ENCODE measurements around the gene WARS2.
"Not testable (repeated sequence)": the region's sequence is repeated elsewhere in the genome, so short reads cannot be mapped to it uniquely, and the experiment has no call there.

The WARS2 gene

DNA sequence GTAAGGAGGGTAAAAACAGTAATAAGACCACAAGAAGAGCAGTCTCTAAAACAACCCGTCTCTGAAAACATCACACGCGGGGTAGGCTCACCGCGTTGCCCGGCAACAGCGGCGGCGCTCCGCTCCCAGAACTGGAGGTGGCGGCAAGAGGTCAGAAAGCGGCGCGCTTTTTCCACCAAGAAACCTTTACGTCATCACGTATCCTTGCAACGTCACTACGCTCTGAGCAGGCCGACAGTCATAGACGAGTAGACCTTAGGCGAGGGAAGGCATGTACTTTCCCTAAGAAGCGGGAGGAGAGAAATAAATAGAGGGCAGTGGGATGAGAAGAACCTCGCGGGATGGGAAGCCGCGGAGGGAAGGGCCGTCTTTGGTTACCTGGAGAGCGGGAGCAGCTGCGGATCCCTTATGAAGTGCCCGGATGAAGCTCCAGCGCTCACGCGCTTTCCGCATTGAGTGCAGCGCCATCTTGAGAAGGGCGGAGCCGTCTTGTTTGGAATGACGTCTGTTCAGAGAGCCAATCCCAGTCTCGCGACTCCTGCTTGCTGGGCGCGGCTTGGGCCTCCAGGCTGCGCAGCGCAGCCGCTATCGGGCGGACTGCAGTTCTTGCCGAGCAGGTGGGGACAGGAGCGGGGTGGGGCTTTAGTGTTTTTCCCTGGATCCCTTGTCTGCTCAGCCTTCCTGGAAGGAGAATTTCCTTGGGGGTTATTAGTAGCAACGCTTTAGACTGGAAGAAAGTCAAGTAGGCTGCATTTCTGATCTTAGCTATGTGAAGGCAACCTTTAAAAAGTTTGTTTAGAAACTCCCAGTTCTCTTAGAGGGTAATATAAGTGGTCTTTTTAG is at the start of gene WARS2:
Gene WARS2, minus strand, starts transcription at position 477 of the 843 bp plus-strand sequence. Its CDS starts 9 bp downstream, at position 468.
- DNase-seq = peak; percentile 79 to 89

DNA sequence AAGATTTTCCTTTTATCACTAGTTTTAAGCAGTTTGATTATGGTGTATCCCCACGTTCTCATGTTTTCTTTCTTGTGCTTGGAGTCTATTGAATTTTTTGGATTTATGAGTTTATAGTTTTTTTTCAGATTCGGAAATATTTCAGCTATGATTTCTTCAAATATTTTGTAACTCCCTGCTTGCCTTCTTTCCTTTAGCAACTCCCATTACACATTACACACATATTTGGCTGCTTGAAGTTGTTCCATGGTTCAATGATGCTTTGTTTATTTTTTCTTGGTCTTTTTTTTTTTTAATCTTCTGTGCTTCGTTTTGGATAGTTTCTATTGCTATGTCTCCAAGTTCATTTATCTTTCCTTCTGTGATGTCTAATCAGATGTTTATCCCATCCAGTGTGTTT is 48.5 kb upstream of the WARS2 start:
- no peak for DNase-seq

DNA sequence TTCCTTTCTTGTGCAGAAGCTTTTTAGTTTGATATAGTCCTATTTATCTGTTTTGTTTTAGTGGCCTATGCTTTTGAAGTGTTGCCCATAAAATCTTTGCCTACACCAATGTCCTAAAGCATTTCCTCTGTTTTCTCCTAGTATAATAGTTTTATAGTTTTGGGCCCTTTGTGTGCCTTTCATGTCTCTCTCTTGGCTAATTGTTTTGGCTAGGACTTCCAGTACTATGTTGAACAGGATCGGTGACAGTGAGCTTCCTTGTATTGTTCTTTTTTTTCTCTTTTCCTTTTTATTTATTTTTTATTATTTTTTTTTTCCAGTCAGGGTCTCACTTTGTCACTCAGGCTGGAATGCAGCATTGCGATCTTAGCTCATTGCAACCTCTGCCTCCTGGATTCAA is 47.0 kb upstream of the WARS2 start:
- DNase-seq = no peak

DNA sequence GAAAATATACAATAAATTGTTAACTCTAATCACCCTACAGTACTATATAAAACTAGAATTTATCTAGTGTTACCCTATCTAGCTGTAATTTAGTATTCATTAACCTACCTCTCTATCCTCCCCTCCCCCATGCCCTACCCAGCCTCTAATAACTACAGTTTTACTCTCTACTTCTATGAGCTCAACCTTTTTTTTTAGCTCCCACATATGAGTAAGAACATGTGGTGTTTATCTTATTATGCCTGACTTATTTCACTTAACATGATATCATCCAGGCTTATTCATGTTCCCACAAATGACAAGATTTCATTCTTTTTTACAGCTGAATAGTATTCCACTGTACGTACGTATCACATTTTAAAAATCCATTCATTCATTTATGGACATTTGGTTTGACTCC is 46.0 kb upstream of the WARS2 start:
- DNase-seq = no peak

DNA sequence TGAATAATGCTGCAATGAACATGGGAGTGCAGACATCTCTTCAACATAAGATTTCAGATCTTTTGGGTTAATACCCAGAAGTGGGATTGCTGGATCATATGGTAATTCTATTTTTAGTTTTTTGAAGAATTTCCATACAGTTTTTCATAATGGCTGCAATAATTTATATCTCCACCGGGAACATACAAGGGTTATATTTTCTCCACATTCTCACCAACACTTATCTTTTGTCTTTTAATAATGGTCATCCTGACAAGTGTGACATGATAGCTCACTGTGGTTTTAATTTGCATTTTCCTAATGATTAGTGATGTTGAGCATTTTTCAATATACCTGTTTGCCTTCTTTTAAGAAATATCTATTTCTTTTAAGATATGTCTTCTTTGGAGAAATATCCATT is 44.5 kb upstream of the WARS2 start:
- DNase-seq = no peak

DNA sequence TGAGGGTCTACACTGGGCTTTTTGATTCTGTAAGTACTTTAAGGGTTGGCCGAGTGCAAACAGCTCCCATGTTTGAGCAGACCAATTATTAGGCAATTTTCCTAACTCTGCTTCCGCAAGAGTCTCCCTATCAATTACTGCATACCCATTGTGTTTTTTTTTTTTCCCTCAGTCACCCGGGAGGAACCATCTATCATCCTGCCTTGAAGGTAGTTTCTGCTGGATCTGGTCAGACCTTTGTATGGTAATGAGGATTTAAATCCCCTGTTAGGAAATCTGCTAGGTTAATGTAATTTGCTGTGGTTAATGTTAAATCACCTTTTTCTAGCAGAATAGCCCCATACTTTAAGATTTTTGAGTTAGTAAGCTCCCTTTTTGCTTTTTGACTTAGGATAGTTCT is 40.8 kb upstream of the WARS2 start:
- no peak for DNase-seq

DNA sequence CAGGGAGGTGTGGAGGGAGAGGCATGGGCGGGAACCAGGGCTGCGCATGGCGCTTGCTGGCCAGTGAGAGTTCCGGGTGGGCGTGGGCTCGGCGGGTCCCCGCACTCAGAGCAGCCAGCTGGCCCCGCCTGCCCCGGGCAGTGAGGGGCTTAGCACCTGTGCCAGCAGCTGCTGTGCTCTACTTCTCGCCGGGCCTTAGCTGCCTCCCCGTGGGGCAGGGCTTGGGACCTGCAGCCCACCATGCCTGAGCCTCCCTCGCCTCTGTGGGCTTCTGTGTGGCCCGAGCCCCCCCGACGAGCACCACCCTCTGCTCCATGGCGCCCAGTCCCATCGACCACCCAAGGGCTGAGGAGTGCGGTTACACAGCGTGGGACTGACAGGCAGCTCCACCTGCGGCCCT is 38.6 kb upstream of the WARS2 start:
- DNase-seq = no peak

DNA sequence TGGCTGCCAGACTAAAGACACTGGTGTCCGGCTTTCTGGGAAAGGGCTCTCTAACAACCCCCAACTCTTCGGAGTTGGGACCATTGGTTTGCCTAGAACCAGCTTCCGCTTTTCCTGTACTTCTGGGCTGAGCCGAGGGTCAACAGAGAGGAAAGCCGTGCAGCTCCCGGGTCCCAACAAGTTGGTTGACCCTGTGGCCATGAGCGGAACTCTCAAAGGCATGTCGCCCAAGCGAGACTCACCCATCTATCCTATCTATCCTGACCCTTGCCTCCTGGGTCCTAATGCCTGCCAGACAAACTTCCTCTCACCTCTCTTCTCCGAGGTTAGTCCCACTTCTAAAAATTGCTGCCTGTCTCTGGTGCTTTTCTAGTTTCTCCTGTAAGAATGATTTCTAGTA is 32.5 kb upstream of the WARS2 start:
- not testable (repeated sequence) for DNase-seq

DNA sequence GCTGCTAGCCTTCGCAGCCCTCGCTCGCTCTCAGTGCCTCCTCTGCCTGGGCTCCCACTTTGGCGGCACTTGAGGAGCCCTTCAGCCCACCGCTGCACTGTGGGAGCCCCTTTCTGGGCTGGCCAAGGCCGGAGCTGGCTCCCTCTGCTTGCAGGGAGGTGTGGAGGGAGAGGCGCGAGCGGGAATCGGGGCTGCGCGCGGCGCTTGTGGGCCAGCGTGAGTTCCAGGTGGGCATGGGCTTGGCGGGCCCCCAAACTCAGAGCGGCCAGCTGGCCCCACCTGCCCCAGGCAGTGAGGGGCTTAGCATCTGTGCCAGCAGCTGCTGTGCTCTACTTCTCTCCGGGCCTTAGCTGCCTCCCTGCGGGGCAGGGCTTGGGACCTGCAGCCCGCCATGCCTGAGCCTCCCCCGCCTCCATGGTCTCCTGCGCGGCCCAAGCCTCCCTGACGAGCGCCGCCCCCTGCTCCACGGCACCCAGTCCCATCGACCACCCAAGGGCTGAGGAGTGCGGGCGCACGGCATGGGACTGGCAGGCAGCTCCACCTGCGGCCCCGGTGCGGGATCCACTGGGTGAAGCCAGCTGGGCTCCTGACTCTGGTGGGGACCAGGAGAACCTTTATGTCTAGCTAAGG is 31.0 kb upstream of the WARS2 start:
- not testable (repeated sequence) for DNase-seq

DNA sequence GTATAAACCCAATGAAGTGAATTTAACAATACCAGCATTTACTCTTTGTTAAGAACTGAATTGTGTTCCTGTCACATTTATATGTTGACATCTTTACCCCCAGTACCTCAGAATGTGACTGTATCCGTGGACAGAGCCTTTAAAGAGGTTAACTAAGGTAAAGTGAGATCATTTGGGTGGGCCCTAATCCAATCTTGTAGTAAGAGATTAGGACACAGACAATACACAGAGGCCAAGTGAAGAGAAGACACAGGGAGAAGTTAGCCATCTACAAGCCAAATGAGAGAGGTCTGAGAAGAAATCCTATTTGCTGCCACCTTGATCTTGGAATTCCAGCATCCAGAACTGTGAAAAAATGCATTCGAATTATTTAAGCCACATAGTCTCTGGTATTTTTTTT is 22.9 kb upstream of the WARS2 start:
- DNase-seq = no peak

DNA sequence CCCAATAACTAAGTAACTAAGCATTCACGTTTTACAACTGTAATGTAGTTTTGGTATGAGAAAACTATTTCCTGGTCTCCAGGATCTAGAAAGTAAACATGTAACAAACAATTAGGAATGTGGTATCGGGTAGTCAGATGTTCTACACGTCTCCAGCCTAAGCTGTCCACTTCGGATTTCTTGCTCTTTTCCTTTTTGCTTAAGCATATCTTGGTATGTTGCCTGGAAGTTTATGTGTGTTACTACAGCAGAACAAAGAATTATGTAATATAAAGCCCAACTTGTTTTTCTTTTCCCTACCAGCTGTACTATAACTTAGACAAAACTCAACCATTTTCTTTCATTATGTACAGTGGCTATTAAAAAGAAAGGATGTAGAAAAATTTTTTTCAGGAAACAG is 20.4 kb upstream of the WARS2 start:
- no peak for DNase-seq

DNA sequence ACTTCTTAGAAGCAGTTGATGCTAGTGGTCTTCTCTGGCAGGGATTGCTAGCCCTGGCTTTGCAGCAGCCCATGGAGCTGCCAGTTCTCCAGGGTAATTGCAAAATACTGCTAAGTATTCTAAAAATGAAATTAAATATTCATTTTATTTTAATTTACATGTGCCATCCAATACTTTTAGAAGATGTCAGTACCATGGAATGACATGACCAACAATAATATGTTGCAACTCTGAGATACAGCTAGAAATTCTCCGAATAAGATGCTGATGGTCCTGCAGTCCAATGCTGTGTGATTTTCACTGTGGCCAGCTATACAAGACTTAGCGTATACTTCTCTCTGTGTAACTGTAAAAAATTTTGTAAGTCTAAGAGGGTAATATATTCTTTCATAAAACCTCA is 20.0 kb upstream of the WARS2 start:
- DNase-seq = no peak

DNA sequence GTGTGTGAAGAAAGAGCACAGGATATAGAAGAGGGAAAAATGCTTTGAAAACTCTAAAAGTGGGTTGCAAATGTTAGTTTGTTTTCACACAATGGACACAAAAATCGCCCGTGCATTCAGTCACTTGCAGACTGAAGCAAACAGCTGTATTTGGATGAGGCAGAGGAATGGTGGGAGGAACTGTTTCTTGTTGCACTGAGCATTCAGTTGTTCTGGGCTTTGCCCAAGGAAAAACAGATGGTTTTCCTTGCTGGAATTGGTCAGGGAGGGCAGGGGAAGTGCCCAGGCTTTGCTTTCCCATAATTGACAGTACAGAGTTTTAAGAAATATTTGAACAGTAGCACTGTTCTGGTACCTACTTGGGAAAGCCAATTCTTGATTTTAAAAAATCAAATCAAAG is 19.5 kb upstream of the WARS2 start:
- no peak for DNase-seq

DNA sequence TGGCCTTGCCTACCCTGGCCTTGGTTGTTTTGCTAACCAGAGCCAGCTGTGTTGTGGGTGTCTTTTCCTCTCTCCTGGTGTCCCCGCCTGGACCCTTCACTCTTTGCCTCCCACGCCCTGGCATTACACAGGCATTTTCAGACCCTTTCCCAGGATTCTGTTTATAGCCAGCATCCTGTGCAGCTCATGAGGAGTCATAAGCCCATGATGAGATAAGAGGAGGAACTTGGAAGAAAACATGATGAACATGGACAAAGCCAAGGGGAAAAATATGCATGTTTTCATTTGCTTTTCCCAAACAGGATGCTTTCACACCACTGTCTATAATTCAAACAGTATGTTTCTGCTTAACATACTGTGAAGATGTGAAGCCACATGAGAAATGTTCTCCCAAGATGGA is 18.7 kb upstream of the WARS2 start:
- no peak for DNase-seq

DNA sequence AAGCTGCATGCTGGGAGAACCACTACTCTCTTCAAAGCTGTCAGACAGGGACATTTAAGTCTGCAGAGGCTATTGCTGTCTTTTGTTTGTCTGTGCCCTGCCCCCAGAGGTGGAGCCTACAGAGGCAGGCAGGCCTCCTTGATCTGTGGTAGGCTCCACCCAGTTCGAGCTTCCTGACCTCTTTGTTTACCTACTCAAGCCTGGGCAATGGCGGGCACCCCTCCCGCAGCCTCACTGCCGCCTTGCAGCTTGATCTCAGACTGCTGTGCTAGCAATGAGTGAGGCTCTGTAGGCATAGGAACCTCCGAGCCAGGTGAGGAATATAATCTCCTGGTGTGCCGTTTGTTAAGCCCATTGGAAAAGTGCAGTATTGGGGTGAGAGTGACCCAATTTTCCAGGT is 16.3 kb upstream of the WARS2 start:
- DNase-seq = not testable (repeated sequence)

DNA sequence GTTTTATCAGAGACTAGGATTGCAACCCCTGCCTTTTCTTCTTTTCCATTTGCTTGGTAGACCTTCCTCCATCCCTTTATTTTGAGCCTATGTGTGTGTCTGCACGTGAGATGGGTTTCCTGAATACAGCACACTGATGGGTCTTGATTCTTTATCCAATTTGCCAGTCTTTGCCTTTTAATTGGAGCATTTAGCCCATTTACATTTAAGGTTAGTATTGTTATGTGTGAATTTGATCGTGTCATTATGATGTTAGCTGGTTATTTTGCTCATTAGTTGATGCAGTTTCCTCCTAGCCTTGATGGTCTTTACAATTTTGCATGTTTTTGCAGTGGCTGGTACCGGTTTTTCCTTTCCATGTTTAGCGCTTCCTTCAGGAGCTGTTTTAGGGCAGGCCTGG is 14.6 kb upstream of the WARS2 start:
- DNase-seq = not testable (repeated sequence)

DNA sequence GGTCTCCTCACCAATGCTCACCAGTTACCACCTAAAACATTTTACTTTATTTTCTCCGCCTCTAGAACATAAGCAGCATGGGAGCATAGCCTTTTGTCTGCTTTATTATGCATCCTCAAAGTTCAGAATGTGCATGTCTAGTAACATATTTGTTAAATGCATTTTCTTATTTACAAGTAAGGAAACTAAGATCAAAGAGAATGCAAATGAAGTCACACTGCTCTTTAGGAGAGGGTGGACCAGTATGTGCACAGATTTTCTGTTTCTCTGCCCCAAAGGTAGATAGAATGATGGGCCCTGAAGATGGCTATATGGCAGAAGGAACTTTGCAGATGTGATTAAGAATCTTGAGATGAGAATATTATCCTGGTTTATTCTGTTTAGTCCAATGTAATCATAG is 9.7 kb upstream of the WARS2 start:
- no peak for DNase-seq

DNA sequence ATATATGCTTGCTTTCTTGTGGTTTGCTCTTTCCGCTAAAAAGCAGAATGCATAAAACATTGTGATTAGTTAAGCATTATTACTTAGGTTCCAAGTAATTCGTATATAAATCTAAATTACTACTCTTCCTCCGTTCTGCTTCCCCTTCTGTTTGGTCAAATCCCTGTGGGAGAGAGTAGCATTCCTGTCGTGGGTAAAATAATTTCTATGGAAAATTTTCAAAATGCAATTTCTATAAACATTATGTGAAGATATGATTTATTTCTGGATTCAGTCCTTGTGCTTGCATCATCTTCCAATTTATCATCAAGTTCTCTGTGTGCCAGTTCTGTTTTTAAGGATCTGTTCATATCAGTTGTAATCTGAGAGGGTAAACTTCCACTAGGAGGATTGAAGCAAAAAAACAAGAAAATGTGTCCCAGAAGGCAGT is 7.2 kb upstream of the WARS2 start:
- DNase-seq = no peak

DNA sequence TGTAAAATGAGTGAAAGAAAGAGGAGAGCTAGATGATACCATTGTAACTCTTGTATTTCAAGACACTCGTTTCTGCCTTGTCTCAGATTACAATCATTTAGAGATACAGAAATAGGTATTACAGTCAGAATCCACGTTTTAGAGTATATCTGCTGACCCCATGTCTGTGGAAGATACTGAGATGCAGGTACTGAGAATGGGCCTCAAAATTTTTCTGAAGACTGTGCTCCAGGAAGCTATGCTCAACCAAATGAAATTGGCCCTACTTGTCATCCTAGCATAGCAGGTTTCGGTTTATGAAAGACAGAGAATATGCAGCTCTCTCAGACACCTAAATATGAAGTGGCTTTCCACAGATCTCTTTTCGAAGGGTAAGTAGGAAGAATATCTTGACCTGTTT is 6.0 kb upstream of the WARS2 start:
- no peak for DNase-seq

DNA sequence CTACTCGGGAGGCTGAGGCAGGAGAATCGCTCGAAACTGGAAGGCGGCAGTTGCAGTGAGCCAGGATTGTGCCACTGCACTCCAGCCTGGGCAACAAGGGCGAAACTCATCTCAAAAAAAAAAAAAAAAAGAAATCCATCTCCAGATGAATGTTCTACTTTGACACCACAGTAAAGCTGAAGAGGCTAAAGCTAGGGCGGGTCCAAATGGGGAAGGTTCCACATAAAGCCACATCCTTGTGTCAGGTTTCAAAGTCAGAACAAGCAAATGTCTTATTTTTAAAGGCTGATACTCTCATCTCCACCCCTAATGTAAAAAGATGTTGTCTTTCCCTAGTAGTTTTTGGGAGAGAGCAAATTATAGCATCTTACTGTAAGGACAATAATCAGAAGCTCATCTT is 4.4 kb upstream of the WARS2 start:
- DNase-seq = no peak

DNA sequence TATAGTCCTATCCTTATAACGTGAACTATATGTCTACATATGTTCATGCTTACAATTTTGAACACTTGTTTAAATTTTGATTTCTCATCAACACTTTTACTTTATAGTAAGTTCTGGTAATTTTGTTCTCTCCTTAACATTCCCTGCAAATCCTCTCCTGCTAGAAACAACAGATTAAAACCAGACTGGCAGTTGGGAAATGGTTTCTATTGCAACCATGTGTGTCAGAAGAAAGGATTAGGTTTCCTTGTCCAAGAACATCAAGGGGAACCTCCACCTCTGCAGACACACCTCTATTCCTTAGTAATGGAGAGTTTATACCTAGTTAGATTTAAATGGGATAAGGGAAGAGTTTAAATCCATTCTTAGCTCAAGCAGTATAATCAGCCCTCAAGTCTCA is 3.3 kb upstream of the WARS2 start:
- DNase-seq = no peak

DNA sequence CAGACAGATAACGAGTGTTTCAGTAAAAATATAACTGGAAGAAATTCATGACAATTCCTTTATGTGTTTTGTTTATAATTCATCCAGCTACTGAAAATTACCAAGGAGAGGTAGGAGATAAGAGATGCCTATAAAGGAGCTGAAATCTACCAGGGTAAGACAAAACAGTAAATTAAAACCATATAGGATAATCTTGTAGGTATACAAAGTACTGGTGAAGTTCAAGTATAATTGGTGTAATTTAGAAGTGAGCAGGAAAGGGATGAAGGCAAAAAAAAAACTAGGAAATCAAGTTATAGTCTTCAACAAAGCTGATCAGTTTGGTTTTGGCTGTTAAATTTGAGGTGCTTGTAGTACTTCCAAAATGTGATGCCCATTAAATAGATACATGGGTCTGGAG is 1.2 kb upstream of the WARS2 start:
- no peak for DNase-seq

DNA sequence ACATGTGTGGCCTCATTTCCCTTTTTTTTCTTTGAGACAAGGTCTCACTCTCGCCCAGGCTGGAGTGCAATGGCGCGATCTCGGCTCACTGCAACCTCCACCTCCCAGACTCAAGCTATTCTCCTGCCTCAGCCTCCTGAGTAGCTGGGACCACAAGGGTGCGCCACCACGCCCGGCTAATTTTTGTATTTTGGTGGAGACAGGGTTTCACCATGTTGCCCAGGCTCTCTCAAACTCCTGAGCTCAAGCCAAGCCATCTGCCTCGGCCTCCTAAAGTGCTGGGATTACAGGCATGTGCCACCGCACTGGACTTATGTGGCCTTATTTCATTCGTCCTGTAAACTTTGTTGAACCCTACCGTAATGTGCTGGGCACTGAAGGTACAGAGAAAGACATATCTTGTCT is 569 bp upstream of the WARS2 start:
- DNase-seq = peak; percentile 33 to 38

DNA sequence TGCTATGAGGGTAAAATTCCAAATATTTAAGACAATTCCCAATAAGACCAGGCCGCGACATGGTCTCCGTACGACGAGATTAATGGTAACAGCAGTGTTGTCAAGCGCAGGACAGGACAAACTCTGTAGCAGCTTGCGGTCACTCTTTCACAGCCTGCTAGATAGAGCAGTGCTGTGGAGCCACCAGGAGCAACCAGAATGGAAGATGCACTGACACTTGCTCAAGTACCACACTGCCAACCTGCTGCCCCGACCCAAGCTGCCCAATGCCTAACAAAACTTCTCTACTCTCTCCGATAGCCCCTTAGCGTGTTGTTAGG is 636 bp downstream of the WARS2 start:
- no peak for DNase-seq

DNA sequence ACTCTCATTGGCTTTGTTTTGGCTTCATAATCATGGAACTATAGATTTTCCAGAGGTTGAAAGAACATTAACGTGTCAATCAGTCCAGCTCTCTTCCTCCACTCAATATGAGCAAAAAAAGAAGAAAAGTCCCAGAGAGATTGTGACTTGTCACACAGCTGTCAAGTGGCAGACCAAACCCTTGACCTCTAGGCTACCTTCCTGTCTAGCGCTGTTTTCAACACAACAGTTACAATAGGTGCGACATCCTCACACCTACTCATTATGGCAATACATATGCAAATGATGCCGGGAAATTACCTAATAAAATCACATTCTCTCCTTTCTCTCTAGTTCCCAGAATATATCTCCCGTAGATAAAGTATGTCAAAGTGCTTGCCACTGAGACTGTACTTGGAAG is 1.1 kb downstream of the WARS2 start:
- DNase-seq = no peak
